GM12878 (cell line): Measurements from ENCODE around the gene DPM3. TPM values are rescaled to one million over a fixed set of nuclear protein-coding genes. Genes with fewer than 3 reads are reported as not detected.

Experiments used
- BHLHE40 ChIP-seq, 2 experiments: fragments of 450-650 bp in 1 of 2; IDR thresholded peaks; 2 replicates each; pipeline ENCODE4 v1.6.1; 2011 to 2017; ENCODE audit warnings: low read depth in 2 of 2, borderline replicate concordance in 1 of 2, improper control_type of control experiment in 1 of 2, low read length in 1 of 2, mild to moderate bottlenecking in 1 of 2
- CREB1 ChIP-seq: IDR thresholded peaks from 2 replicates; pipeline ENCODE4 v1.6.1; 2012; ENCODE audit warnings: low read depth, mild to moderate bottlenecking, inconsistent platforms
- CUX1 ChIP-seq: IDR thresholded peaks from 2 replicates; pipeline ENCODE4 v1.6.1; 2012; ENCODE audit warnings: improper control_type of control experiment, low read depth, low read length; ENCODE audit not compliant: insufficient replicate concordance
- E4F1 ChIP-seq: fragments of 450-650 bp; IDR thresholded peaks from 2 replicates; pipeline ENCODE4 v1.6.1; 2018; ENCODE audit warnings: borderline replicate concordance, mild to moderate bottlenecking; ENCODE audit not compliant: partially characterized antibody
- EP300 ChIP-seq, 2 experiments: fragments of 150-350 bp in 1 of 2; IDR thresholded peaks; 2 replicates each; pipeline ENCODE4 v1.6.1; 2011 to 2012; ENCODE audit warnings: low read depth in 2 of 2, low read length in 2 of 2, borderline replicate concordance in 1 of 2, improper control_type of control experiment in 1 of 2, inconsistent platforms in 1 of 2; ENCODE audit not compliant: control insufficient read depth in 1 of 2
- HDAC6 ChIP-seq: fragments of 200-600 bp; sonication (generic); IDR thresholded peaks from one replicate; pipeline ENCODE4 v1.8.0; 2017; ENCODE audit warnings: antibody characterized with exemption; ENCODE audit not compliant: unreplicated experiment
- HDGF ChIP-seq: fragments of 450-650 bp; IDR thresholded peaks from 2 replicates; pipeline ENCODE4 v1.6.1; 2016; ENCODE audit warnings: antibody characterized with exemption
- RELB ChIP-seq: fragments of 450-650 bp; IDR thresholded peaks from 2 replicates; pipeline ENCODE4 v1.6.1; 2017; ENCODE audit warnings: low read depth, mild to moderate bottlenecking, moderate library complexity
- SIX5 ChIP-seq: IDR thresholded peaks from 2 replicates; pipeline ENCODE4 v1.6.1; 2011; ENCODE audit warnings: mild to moderate bottlenecking, low read depth, low read length, moderate library complexity; ENCODE audit not compliant: severe bottlenecking
- SP1 ChIP-seq: IDR thresholded peaks from one replicate; pipeline ENCODE4 v1.6.1; 2011; ENCODE audit warnings: low read depth, low read length
- SUZ12 ChIP-seq: fragments of 200-600 bp; sonication (generic); IDR thresholded peaks from one replicate; pipeline ENCODE4 v1.6.1; 2018; ENCODE audit warnings: antibody characterized with exemption, mild to moderate bottlenecking; ENCODE audit not compliant: unreplicated experiment
- ZBTB33 ChIP-seq: fragments of 450-650 bp; IDR thresholded peaks from 2 replicates; pipeline ENCODE4 v1.6.1; 2017; ENCODE audit warnings: mild to moderate bottlenecking
- ZBTB4 ChIP-seq: fragments of 450-650 bp; formaldehyde crosslinking; IDR thresholded peaks from 2 replicates; pipeline ENCODE4 v1.4.0; 2022; ENCODE audit warnings: mild to moderate bottlenecking, moderate library complexity
- polyA plus RNA-seq, 11 experiments: library from polyadenylated mRNA; depleted of rRNA in 4 of 11; unstranded in 6 of 11; stranded (reverse) in 5 of 11; fragments of >200 nt; fragmentation: Nextera tagmentation in 4 of 11; fragmentation: Illumina TruSeq in 1 of 11; extraction: Ambion mirVana in 4 of 11; extraction: Trizol in 1 of 11; gene quantifications; 1 replicate in 1 of 11; 2 replicates in 10 of 11; pipeline versions ENCODE4 v1.2.1 to v1.2.3, GENCODE V29; 2011 to 2016; ENCODE audit warnings: inconsistent platforms in 2 of 11, missing spikeins in 2 of 11, low read depth in 1 of 11
- total RNA-seq, 4 experiments: library from RNA; depleted of rRNA in 3 of 4; stranded (reverse); fragments of >200 nt in 3 of 4; fragmentation: Illumina TruSeq in 1 of 4; extraction: Trizol in 1 of 4; gene quantifications; 2 replicates each; pipeline versions ENCODE4 v1.2.1 to v1.2.3, GENCODE V29; 2013 to 2021

The DPM3 gene
- total and polyA plus RNA-seq, 10 of the 15 experiments (the other 5 are each of a cell fraction or from before 2014, with no cell fraction given), result 5.9 to 78.7 (median 25.7) TPM

- 0 out of 2 replicates have a peak, but pooled peaks have one; percentile 13 for TF ChIP-seq RELB
- no peak for TF ChIP-seq EP300 (IDR thresholded peaks at IDR 0.05; ENCODE audit: borderline replicate concordance in 1 of 2, control insufficient read depth in 1 of 2, low read depth in 2 of 2, low read length in 2 of 2)
- no peak for TF ChIP-seq SIX5
- TF ChIP-seq E4F1, result peak; percentile 34
- TF ChIP-seq HDGF, result no peak
- no peak for TF ChIP-seq HDAC6
- TF ChIP-seq ZBTB4 (CRISPR knock-in tag), result no peak
- TF ChIP-seq CUX1, result no peak
- TF ChIP-seq SUZ12, result no peak
- TF ChIP-seq SP1, result peak; percentile 51
- peak; percentile 74 to 90; a peak in 3 of 4 replicates for TF ChIP-seq BHLHE40 (IDR thresholded peaks at IDR 0.05; ENCODE audit: borderline replicate concordance in 1 of 2, low read depth in 2 of 2, low read length in 1 of 2)
- no peak for TF ChIP-seq ZBTB33
- peak; percentile 59 for TF ChIP-seq CREB1
These were observed 4.8 kb downstream of the DPM3 start, which contains the start of gene SLC50A1 (continued) for GRCh38 chr1:155135415-155136028.
